ENCODE results near the gene TBX19.
A peak's percentile ranks its signal among the peaks of the same experiment; 100 is the strongest.

Gene TBX19

DNA sequence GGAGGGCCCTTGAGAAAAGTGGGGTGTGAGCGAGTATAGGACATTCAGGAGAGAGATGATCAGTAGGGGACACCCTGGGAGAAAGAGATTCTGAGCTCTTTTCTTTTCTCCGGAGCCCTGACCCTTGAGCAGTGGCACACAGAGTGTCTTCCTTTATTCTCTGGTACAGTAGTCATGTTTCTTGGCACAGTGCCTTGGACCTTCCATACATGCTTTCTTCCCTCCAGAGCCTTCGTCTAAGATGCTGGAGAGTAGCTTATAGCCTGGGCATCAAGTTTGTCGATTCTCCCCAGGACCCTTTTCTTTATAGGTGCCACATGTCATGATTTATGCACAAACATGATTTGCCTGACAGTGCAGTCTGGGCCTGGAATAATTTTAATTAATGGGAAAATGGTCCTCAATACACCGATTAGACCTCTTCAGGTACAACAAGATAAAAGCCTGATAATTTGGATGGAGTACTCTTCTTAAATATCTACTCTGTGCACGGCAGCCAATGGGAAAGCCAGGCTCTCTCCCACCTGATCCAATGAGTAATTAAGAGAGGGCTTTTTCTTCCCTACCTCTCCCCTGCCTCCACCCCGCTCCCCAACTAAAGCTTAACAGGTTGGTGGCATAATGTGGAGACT lies at the start of gene TBX19:
TSS of gene TBX19 (plus strand) at position 582 of the 632 bp plus-strand sequence. CDS start 214 bp downstream, outside the sequence.
- no peak for DNase-seq

DNA sequence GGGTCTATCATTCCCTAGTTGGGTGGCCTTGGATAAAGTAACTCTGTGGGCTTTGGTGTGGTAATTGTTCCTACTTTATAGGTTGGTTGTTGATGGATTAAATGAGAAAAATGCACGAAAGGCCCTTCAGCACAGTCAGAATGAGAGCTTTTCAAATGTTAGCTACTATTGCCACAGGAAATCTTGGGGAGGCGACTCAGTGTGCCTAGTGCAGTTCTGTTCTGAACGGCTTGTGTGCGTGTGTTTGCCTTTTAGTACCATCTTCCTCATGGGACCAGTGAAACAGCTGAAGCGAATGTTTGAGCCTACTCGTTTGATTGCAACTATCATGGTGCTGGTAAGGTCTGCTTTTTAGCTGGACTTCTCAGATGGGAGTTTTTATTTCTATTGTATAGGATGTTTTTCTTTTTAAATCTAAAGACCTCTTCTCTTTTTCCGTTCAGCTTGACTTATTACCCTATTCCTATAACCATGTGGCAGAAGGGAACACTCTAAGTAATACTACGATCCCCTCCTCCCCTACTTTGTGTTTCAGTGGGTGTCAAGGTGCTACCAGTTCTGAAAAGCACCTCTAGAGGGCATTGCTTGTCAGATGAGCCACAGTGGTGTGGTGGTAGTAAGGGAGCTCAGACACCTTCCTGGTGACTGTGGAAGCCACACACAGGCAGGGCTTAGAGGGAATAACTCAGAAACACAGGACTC lies 45.7 kb upstream of the TBX19 start:
- peak; percentile 25 for DNase-seq

- no peak for DNase-seq
Observed at GRCh38 chr1:168235548-168235885, 45.2 kb upstream of the TBX19 start.

GRCh38 chr1:168235937-168236336 lies 44.7 kb upstream of the TBX19 start:
- no peak for DNase-seq

DNA sequence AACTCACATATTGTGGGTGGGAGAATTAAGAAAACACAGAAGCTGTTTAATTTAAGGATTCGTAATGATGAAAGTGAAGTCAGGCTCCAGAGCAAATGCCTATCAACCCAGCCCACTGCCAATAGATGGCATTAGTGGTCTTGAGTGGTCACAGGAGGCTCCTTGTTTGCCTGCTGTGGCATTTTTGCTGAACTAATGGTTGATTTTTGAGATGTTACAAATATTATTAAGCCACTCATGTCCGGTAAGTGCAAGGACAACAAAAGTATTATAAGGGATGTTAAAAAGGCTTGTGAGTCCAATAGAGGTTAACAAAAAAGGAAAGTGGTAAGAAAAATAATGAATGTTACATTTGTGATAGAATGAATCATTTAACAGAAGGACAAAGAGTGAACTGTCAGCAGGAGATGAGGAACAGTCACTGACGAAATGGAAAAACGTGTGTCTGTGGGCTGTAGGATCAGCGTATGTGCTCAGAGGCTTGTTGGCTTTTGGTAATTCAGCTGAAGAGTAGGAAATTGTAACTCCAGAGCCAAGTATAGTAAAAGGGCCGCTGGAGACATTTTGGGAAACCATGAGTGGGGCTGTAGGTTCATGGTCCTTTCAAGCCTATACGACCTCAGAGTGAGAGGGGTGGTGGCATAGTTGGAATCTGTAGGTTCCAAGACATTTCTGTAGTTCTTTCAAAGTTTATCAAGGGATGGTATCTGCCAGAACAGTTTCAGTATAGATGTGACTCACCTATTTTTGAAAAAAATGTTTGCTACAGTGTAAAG lies 43.7 kb upstream of the TBX19 start:
- no peak for DNase-seq

- DNase-seq = no peak
Observed at GRCh38 chr1:168243198-168243597, 37.5 kb upstream of the TBX19 start.

DNA sequence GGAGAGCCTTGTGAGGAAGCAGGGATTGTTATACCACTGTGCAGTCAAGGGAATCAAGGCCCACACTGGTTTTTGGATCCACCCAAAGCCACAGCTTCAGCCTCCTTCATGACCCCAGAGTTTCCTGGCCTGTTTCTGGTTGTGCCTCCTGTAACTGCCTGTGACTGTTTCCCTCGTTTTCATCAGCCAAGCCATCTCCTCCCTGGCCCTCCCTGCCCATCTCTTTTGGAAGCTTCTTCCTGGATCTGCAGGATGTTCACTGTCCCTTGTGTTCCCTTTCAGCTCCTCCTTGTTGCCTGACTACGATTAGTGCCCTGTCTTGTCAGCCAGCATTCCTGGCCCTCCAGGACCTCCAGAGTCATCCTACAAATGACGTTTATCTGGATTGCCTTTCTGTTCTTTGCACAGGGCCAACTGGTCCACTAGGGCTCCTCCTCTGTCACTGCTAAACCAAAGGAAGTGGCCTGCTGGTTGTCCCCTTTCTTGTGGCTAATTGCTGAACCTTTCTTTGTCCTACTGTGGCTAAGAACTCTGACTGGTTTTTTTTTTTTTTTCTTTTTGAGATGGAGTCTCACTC lies 37.0 kb upstream of the TBX19 start:
- DNase-seq = no peak

GRCh38 chr1:168245042-168245441 lies 35.6 kb upstream of the TBX19 start:
- no peak for DNase-seq

DNA sequence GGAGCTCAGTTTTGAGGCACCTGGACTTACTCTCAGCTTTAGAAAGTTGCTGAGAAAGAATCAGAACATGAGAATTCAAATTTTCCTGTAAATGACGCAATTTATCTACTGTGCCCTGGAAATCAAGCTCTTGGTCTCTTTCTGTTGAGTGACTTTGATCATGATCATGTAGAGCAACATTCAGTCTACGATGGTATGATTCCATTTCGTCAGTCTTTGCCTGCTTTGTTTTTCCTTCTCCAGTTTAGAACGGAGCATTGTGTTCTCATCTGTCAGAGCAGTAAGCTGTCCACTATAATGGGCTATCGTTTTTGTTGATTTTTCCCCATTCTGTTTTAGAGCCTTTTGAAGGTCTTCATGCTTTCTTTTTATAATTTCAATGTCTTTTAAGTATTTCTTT lies 34.2 kb upstream of the TBX19 start:
- no peak for DNase-seq

- no peak for DNase-seq
Observed at GRCh38 chr1:168252204-168252733, 28.4 kb upstream of the TBX19 start.

DNA sequence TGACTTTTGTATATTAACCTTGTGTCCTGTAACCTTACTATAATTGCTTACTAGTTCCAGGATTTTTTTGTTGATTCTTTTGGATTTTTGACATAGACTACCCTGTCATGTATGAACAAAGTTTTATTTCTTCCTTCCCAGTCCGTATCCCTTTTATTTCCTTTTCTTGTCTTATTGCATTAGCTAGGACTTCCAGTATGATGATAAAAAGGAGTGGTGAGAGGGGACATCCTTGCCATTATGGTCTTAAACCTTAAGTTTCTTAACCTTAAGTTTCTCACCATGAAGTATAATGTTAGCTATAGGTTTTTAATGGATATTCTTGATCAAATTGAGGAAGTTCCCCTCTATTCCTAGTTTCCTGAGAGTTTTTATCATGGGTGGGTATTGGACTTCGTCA lies 24.5 kb upstream of the TBX19 start:
- DNase-seq = no peak

DNA sequence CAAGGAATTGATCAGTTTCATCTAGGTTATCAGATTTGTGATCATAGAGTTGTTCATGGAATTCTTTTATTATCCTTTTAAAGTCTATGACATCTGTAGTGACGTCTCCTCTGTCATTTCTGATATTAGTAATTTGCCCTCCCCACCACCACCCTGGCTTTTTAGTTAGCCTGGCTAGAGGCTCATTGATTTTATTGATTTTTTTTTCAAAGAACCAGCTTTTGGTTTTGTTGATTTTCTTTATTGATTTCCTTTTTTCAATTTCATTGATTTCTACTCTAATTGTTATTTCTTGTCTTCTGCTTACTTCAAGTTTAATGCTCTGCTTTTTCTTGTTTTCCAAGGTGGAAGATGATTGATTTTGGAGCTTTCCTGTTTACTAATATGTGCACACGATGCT lies 23.3 kb upstream of the TBX19 start:
- no peak for DNase-seq

DNA sequence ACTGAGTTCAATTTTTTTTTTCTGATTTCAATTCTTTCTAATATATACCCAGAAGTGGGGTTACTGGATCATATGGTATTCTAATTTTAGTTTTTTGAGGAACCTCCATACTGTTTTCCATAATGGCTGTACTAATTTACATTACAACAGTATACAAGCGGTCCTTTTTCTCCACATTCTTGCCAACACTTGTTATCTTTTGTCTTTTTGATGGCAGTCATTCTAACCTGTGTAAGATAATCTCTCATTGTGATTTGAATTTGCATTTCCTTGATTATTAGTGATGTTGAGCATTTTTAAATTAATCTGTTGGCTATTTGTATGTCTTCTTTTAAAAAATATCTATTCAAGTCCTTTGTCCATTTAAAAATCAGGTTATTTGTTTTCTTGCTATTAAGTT lies 21.1 kb upstream of the TBX19 start:
- no peak for DNase-seq

DNA sequence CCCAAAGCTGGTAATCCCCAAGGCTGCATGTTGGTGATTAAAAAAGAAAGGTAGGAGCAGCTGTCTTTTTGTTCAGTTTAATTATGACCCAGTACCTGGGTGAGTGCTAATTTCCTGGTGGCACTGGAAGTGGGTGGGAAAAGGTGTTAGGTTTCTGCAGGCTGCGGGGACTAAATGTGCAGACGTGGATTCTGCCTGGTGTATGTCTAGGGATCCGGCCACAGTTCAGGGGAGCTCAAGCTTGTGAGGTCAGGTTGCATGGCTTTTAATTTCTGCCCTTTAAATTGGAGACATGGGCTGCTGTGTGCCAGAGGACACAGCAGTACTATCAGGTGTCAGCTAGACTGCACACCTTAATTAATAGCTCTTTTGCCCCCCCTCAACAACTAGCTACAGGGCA lies 20.3 kb upstream of the TBX19 start:
- DNase-seq = peak; percentile 33

DNA sequence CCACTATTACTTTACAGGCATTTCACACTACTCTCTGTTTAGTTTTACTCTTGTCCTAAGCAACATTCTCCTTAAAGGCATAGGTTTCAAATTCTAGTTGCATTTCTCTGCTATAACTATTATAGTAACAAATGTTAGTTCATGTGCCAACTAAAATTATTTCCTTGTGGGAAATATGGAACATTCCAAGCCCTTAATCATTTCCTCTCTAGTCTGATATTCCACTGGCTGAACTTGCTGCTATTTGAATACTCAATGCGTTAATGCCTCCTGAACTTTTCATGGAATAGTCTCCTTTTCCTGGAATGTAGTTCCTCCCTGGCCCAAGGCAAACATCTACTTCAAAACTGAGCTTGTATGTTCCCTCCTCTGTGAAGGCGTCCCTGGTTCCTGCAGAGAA lies 19.3 kb upstream of the TBX19 start:
- no peak for DNase-seq

DNA sequence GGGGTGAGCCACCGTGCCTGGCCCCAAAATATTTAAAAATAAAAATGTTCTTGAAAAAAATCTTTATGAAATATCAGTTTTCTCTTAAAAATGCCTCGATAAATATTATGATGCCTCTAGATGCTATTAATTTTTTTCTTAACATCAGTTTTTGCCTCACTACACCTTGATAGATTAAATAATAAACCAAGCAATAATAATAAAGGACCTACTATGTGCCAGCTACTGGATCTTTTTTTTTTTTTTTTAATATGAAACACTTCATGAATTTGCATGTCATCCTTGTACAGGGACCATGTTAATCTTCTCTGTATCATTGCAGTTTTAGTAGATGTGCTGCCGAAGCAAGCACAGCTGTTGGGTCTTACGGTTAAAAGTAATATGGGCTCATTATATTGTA lies 17.5 kb upstream of the TBX19 start:
- DNase-seq = no peak

GRCh38 chr1:168264296-168264695 lies 16.4 kb upstream of the TBX19 start:
- no peak for DNase-seq

DNA sequence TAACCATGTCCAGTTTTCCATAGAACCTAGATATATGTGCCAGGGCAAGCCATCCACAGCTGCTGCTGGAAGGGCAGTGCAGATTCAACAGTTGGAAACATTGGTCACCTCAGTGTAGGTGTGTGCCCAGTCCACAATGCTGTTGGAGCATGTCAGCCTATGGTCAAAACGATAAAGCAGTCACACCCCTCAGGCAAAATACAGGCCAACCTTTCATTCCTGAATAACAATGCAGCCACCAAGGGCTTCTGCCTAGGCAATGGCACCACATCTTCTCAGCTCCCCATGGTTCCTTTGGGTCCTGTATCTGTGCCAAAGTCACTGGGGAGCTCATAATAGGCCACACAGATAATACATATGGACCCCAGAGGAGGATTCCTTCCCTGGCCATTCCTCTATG lies 15.1 kb upstream of the TBX19 start:
- DNase-seq = no peak

DNA sequence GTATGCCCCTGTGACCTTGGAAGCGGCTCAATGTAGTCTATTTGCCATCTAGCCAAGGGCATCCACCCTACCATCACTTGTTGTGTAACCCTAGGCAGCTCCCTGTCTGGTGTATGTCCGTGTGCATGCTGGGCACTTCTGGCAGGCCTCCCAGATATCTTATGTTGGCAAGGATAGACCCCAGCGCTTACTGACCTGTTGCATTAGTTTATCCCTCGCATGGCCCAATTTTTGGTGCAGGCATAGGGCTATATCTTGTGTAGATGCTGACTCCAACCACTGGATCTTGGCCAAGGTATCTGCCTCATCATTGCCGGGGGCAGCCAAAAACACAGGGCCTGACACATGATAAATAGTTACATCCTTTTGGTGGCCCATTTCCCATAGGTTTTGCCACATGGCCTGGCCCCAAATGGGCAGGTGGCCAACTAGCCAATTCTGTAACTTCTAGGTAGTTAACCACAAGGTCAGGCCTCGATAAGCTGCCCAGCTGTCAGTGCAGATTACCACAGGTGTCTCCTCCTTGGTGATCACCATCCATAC lies 14.0 kb upstream of the TBX19 start:
- DNase-seq = no peak

GRCh38 chr1:168271636-168272035 lies 9.0 kb upstream of the TBX19 start:
- no peak for DNase-seq

DNA sequence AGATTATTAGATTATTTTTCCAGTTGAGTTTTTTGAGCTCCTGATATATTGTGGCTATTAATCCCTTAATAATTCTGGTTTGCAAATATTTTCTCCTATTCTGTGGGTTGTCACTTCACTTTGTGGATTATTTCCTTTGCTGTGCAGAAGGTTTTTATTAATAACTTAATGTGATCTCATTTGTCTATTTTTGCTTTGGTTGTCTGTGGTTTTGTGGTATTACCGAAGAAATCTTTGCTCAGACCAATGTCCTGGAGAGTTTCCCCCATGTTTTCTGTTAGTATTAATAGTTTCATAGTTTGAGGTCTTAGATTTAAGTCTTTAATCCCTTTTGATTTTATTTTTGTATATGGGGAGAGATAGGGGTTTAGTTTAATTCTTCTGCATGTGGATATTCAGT lies 7.1 kb upstream of the TBX19 start:
- DNase-seq = no peak

- DNase-seq = no peak
Observed at GRCh38 chr1:168279253-168279652, 1.4 kb upstream of the TBX19 start.

DNA sequence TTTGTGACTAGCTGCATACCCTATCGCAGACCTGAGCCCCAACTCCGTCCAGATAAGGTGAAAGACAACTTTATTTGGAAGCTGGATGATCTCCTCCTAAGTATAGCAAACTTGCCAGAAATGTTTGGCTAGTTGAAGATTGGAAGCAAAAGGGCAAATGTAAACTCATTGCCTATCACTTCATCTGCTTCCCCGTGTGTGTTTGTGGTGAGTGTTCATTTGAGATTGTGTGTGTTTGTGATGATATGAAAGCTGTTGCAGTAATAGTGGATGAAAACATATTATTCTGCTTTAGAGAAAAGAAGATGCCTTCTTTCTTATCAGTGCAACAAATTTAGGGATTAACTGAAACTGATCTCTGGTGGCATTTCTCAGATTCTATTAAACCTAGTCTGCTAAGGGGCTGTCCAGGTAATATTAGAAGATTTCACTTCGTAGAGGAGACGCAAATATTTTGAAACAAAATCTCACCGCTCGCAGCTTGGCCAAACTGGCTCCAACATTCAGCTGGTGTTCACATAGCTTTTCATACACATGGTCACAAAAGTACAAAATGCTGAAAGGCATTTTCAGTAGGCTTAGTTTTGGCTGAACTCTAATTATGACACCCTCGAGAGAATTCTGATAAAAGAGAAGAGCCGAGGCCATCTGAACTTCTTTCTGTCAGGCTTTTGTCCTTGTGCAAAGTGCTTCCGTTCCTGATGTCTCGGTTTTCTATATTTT lies 1.1 kb downstream of the TBX19 start:
- DNase-seq = no peak

All from NCI-H774 (cell line).